Measurements from ENCODE around the gene BLNK.

Gene BLNK

DNA sequence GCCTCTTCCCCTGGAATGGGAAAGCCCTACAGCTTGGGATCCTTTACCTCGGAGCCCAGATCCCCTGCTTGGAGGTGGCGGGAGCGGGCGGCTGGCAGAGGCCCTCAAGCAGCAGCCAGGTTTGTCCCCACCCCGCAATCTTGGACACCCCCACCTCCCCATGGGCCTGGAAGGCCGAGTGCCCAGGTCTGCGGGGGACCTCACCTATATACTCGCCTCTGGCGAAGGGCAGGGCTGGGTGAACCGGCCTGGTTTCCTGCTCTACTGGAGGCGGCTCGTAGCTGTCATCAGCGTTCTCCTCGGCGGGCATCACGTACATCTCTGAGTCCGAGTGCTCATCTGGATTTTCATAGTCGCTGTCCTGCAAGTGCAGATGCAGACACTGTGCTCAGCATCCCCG is 44.2 kb downstream of the BLNK start:
- H3K4me3 ChIP-seq (ENCODE audit: low read length): no peak overlapping the region
- H2AFZ ChIP-seq (ENCODE audit: low read length): no peak overlapping the region
- no peaks in the 10 kb centered on the region for H3K36me3 ChIP-seq (replicated peaks; ENCODE audit: insufficient read depth, low read length)
- H4K20me1 ChIP-seq (ENCODE audit: insufficient read depth, low read length): no peaks in the 10 kb centered on the region
- no peaks in the 10 kb centered on the region for H3K9me2 ChIP-seq (replicated peaks; ENCODE audit: insufficient read depth, low read length)
- H3K9ac ChIP-seq (ENCODE audit: low read length): no peak overlapping the region
- no peaks in the 10 kb centered on the region for H3K79me2 ChIP-seq (ENCODE audit: low read length)
- H3K27me3 ChIP-seq (replicated peaks; ENCODE audit: insufficient read depth, low read length): no peaks in the 10 kb centered on the region
- no peak for DNase-seq
- no peak for TF ChIP-seq EZH2phosphoT487 (IDR thresholded peaks at IDR 0.05; ENCODE audit: low read length)
- TF ChIP-seq EZH2 (optimal IDR thresholded peaks at IDR 0.05; ENCODE audit: low read depth, low read length): no peak
- TF ChIP-seq, protein P1, sequence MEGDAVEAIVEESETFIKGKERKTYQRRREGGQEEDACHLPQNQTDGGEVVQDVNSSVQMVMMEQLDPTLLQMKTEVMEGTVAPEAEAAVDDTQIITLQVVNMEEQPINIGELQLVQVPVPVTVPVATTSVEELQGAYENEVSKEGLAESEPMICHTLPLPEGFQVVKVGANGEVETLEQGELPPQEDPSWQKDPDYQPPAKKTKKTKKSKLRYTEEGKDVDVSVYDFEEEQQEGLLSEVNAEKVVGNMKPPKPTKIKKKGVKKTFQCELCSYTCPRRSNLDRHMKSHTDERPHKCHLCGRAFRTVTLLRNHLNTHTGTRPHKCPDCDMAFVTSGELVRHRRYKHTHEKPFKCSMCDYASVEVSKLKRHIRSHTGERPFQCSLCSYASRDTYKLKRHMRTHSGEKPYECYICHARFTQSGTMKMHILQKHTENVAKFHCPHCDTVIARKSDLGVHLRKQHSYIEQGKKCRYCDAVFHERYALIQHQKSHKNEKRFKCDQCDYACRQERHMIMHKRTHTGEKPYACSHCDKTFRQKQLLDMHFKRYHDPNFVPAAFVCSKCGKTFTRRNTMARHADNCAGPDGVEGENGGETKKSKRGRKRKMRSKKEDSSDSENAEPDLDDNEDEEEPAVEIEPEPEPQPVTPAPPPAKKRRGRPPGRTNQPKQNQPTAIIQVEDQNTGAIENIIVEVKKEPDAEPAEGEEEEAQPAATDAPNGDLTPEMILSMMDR (IDR thresholded peaks at IDR 0.05; ENCODE audit: low read length): no peak
- H3K27ac ChIP-seq (ENCODE audit: low read length): no peak overlapping the region
- peaks cover 11% of the 10 kb centered on the region for H3K4me1 ChIP-seq (ENCODE audit: low read length)
- no peaks in the 10 kb centered on the region for H3K9me3 ChIP-seq (replicated peaks; ENCODE audit: insufficient read depth, low read length)
- H3F3A ChIP-seq (ENCODE audit: insufficient read depth, low read length): no peaks in the 10 kb centered on the region
- H3K4me2 ChIP-seq (ENCODE audit: low read depth, low read length): no peak overlapping the region

DNA sequence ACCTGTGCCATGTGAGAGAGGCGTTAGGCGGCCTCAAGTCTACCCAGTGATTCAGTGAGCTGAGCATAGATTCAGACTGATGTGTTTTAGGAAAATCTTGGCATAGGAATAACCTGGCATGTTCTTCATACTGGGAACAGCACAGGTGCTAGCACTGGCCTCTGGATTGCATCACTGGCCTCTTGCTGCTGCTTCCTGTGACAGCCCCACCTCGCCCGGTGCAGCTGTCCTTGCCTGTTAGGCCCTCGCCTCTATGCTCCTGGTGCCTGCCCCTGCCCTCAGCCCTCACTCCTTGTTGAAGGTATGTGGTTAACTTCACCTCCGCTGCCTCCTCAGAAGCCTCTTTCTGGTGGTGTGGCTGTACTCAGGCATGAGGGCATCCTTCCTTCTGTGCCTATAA is 46.2 kb downstream of the BLNK start:
- no peak for DNase-seq
- H3K79me2 ChIP-seq (ENCODE audit: low read length): no peaks in the 10 kb centered on the region
- peaks cover 11% of the 10 kb centered on the region for H3K4me1 ChIP-seq (ENCODE audit: low read length)
- H4K20me1 ChIP-seq (ENCODE audit: insufficient read depth, low read length): no peaks in the 10 kb centered on the region
- no peak overlapping the region for H2AFZ ChIP-seq (ENCODE audit: low read length)
- no peak overlapping the region for H3K4me3 ChIP-seq (ENCODE audit: low read length)
- no peaks in the 10 kb centered on the region for H3K36me3 ChIP-seq (replicated peaks; ENCODE audit: insufficient read depth, low read length)
- no peaks in the 10 kb centered on the region for H3K9me3 ChIP-seq (replicated peaks; ENCODE audit: insufficient read depth, low read length)
- H3K27me3 ChIP-seq (replicated peaks; ENCODE audit: insufficient read depth, low read length): no peaks in the 10 kb centered on the region
- H3F3A ChIP-seq (ENCODE audit: insufficient read depth, low read length): no peaks in the 10 kb centered on the region
- H3K9ac ChIP-seq (ENCODE audit: low read length): no peak overlapping the region
- no peak overlapping the region for H3K4me2 ChIP-seq (ENCODE audit: low read depth, low read length)
- no peak for TF ChIP-seq EZH2 (optimal IDR thresholded peaks at IDR 0.05; ENCODE audit: low read depth, low read length)
- TF ChIP-seq, protein P1 (IDR thresholded peaks at IDR 0.05; ENCODE audit: low read length): no peak
- TF ChIP-seq EZH2phosphoT487 (IDR thresholded peaks at IDR 0.05; ENCODE audit: low read length): no peak
- no peak overlapping the region for H3K27ac ChIP-seq (ENCODE audit: low read length)
- H3K9me2 ChIP-seq (replicated peaks; ENCODE audit: insufficient read depth, low read length): no peaks in the 10 kb centered on the region

DNA sequence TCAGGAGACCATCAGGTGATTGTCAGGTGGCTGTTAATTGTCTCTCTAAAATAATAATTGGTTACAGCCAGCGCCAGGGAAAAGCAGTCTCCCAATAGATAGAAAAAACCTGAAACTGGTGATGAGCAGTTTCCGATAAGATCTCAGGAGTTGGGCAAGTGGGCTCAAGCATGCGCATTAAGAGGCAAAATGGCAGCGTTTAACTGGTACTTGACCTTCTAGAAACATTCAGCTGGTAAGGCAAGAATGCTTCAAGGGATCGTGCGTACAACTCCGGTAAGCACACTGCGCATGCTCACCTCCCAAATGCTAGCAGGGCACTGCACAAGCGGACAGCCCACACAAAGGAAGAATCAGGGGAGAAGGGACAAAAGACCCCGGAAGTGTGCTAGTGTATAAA is 48.5 kb downstream of the BLNK start:
- Histone ChIP-seq H3K9ac (ENCODE audit: low read length) (no peak overlapping the region), H2AFZ (ENCODE audit: low read length) (no peak overlapping the region), H3F3A (ENCODE audit: insufficient read depth, low read length) (no peaks in the 10 kb centered on the region), H3K4me3 (ENCODE audit: low read length) (no peak overlapping the region), H3K9me3 (replicated peaks; ENCODE audit: insufficient read depth, low read length) (no peaks in the 10 kb centered on the region), H3K79me2 (ENCODE audit: low read length) (no peaks in the 10 kb centered on the region), H3K4me2 (ENCODE audit: low read depth, low read length) (no peak overlapping the region), H3K4me1 (ENCODE audit: low read length) (peaks cover 11% of the 10 kb centered on the region), H4K20me1 (ENCODE audit: insufficient read depth, low read length) (no peaks in the 10 kb centered on the region), H3K36me3 (replicated peaks; ENCODE audit: insufficient read depth, low read length) (no peaks in the 10 kb centered on the region), H3K27ac (ENCODE audit: low read length) (no peak overlapping the region), H3K27me3 (replicated peaks; ENCODE audit: insufficient read depth, low read length) (no peaks in the 10 kb centered on the region), H3K9me2 (replicated peaks; ENCODE audit: insufficient read depth, low read length) (no peaks in the 10 kb centered on the region)
- TF ChIP-seq EZH2phosphoT487 (IDR thresholded peaks at IDR 0.05; ENCODE audit: low read length) (no peak), EZH2 (optimal IDR thresholded peaks at IDR 0.05; ENCODE audit: low read depth, low read length) (no peak)
- TF ChIP-seq, protein P1 (IDR thresholded peaks at IDR 0.05; ENCODE audit: low read length): no peak
- DNase-seq: no peak
